ELF-1 (cell line): ENCODE data around the gene RPS6KA5.

Experiments used
- DNase-seq: peaks from one replicate; pipeline ENCODE4 v3.0.0-alpha.2; 2016; ENCODE audit warnings: low read depth, low spot score

The RPS6KA5 gene

DNA sequence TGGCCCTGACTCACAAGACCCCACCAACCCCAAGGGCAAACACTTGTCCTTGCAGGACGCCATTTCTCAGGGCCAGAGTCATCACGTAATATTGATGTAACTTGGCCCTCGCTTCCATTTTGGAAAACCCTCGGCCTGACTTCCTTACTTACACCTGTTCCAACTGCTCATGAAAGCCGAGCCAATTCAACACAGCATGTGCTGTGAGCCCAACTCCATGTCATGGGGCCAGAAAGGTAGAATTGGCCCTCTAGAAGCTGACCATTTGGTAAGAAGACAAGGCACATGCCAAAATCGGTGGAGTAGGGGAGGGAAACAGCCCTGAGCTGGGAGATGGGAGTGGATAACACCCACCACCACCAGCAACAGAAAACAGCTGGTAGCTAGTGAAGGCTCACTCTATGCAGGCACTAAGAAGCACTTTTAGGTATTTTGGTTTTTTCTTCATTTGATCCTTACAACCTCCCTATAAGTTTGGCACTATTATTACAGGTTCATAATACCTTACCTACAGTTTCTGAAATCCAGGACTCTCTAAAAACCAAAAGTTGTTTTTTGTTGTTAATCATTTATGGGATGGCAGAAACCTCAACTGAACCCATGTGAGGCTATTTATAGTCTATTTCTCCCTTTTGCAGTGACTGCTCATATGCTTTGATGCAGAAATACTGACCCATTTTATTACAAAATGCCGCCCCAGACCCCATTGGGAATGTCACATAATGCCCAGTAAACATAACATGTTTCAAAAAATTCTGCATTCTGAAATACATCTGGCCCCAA is 250.7 kb downstream of the RPS6KA5 start:
- no peak for DNase-seq

DNA sequence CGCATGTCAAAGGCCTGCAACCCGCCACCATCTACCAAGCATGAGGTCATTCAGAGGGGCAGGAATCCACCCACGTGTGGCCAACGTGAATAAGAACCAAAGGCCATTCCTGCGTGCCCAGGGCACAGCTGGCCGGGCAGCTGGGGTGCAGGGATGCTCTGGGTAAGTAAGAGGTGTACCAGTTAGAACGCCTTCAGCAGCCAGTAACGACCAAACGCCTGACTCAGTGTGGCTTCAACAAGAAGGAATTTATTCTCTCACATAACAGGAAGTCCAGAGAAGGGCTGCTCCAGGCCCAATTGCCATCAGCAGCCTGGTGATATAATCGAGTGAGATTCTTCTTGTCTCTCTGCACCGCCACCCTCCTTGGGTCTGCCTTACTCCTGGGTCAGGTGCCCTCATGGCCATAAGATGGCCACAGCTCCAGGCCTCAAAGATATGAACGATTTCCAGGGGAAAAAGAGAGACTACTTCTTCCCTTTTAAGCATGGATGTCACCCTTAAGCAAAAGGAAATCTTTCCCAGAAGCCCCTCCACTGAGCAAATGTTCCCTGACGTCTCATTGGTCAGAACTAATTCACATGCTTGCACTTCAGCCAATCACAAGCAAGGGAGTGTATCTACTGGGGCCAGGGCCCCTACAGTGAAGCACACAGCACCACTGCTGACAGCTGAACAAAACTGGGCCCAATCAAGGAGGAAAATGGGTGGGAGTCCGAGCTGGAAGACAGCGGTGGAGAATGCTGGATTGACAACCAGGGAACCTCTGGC is 251.5 kb downstream of the RPS6KA5 start:
- no peak for DNase-seq

GRCh38 chr14:90807060-90807459 is 253.4 kb downstream of the RPS6KA5 start:
- DNase-seq = no peak

GRCh38 chr14:90805662-90806540 is 254.5 kb downstream of the RPS6KA5 start:
- DNase-seq = peak; percentile 60

DNA sequence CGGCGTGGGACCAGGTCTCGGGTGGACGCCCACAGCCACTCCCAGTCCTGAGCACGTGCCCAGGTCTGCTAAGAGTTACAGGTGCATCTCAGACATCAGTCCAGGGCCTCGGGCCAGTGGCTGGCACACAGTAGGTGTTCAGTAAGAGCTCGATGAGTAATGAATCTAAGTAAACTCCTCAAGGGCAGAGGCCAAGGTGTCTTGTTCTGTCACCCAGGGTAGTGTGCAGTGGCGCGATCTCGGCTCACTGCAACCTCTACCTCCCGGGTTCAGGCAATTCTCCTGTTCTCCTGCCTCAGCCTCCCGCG is 255.4 kb downstream of the RPS6KA5 start:
- DNase-seq = no peak

DNA sequence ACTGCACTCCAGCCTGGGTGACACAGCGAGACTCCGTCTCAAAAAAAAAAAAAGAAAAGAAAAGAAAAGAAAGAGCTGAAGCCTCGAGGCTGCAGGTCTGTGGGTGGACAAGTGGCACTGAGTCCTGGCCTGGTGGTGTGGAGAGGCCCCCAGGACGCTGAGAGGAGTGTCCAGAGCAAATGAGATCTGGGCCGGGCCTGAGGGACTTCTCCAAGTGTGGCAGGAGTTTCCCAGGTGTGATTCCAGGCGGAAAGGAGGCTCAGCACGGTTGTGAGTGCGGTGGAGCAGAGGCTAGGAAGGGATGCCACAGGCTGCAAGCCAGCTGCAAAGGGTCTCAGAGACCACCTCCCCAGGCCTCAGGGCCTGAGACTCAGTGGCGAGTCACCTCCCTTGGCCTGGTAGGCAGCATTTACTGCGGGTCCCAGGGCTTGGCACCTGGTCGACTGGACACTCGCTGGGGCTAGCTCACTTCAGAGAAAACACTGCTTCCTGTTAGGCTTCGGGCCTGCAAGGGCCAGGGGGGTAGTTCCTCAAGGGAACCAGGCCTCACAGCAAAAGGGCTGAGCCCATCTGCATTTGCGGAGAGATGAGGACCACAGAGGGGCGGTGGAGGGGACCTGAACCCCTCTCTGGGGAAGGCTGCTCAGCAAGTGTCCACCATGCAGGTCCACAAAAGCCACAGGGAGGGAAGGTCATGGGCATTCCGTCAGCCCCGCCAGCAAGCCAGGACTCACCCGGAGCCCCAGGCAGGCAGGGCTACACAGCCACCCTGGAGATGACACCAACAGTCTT is 256.0 kb downstream of the RPS6KA5 start:
- no peak for DNase-seq

DNA sequence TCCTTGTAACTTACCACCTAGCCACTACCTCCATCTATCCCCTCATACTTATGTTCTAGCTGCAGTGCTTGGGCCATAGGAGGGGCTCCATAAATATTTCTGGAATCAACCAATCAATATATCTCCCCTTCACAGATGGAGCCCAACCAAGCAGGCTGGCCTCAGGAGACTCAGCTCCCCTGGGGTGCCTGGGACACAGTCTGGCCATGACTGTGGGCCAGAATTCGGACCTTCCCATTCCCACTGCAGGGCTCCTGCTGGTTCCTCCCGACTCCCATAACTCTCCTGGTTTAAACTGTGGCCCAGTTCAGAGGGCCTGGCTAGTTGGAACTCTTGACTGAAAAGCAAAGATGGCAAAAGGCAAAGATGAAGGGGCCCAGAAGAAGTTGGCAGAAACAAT is 257.2 kb downstream of the RPS6KA5 start:
- no peak for DNase-seq

GRCh38 chr14:90799420-90799819 is 261.0 kb downstream of the RPS6KA5 start:
- DNase-seq = no peak

DNA sequence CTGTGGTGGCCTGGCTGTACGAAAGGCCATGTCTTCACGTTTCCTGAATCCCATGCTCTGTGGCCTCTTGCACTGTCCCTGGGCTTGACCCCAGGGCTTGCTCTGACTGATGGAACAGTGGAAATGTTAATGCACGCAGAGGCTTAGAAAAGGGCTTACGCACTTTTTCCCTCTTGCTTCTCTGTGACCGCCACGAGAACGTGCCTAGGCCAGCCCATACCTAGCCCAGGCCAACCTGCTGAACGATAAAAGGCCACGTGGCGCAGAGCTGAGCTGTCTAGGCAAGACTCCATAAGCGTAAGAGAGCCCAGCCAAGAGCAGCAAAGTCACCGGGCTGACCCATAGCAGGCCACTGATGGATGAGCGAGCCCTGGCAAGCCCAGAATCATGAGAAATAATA is 262.5 kb downstream of the RPS6KA5 start:
- peak; percentile 78 for DNase-seq
